IPS-18a (cell line): Measurements from ENCODE around the gene JRKL.
A peak's percentile ranks its signal among the peaks of the same experiment; 100 is the strongest.

Experiments
- H3K27ac ChIP-seq: one replicate; pipeline ENCODE4 v1.5.1; 2013; ENCODE audit warnings: low read length
- H3K27me3 ChIP-seq: one replicate; pipeline ENCODE4 v1.6.1; 2013; ENCODE audit warnings: mild to moderate bottlenecking, low read length; ENCODE audit not compliant: control insufficient read depth, insufficient read depth
- H3K36me3 ChIP-seq: one replicate; pipeline ENCODE4 v1.6.1; 2013; ENCODE audit warnings: low read depth, low read length; ENCODE audit not compliant: control insufficient read depth
- H3K4me1 ChIP-seq: one replicate; pipeline ENCODE4 v1.6.1; 2013; ENCODE audit warnings: low read depth, low read length; ENCODE audit not compliant: control insufficient read depth
- H3K4me3 ChIP-seq: one replicate; pipeline ENCODE4 v1.5.1; 2013; ENCODE audit warnings: low read length
- H3K9ac ChIP-seq: one replicate; pipeline ENCODE4 v1.6.1; 2013; ENCODE audit warnings: mild to moderate bottlenecking, low read length, moderate library complexity
- H3K9me3 ChIP-seq: one replicate; pipeline ENCODE4 v1.6.1; 2013; ENCODE audit warnings: low read depth, low read length; ENCODE audit not compliant: control insufficient read depth

Gene JRKL

GRCh38 chr11:96366024-96366423 is 23.8 kb upstream of the JRKL start:
- Histone ChIP-seq H3K4me1 (no peaks in the 10 kb centered on the region), H3K4me3 (no peak overlapping the region), H3K27ac (no peak overlapping the region), H3K27me3 (no peaks in the 10 kb centered on the region), H3K9me3 (no peaks in the 10 kb centered on the region), H3K9ac (no peak overlapping the region), H3K36me3 (peaks cover 4% of the 10 kb centered on the region)

- Histone ChIP-seq H3K27ac (no peak overlapping the region), H3K36me3 (peaks cover 4% of the 10 kb centered on the region), H3K9ac (no peak overlapping the region), H3K4me3 (no peak overlapping the region), H3K9me3 (no peaks in the 10 kb centered on the region), H3K4me1 (no peaks in the 10 kb centered on the region), H3K27me3 (no peaks in the 10 kb centered on the region)
These were observed 22.5 kb upstream of the JRKL start for GRCh38 chr11:96367342-96367741.

- Histone ChIP-seq H3K36me3 (no peaks in the 10 kb centered on the region), H3K27me3 (no peaks in the 10 kb centered on the region), H3K4me1 (no peaks in the 10 kb centered on the region), H3K27ac (no peak overlapping the region), H3K4me3 (no peak overlapping the region), H3K9me3 (no peaks in the 10 kb centered on the region), H3K9ac (no peak overlapping the region)
These were observed 16.0 kb upstream of the JRKL start for GRCh38 chr11:96373826-96374225.

GRCh38 chr11:96376796-96377195 is 13.0 kb upstream of the JRKL start:
- H3K4me3 ChIP-seq: no peak overlapping the region
- no peak overlapping the region for H3K27ac ChIP-seq
- no peaks in the 10 kb centered on the region for H3K9me3 ChIP-seq
- H3K4me1 ChIP-seq: no peaks in the 10 kb centered on the region
- no peaks in the 10 kb centered on the region for H3K27me3 ChIP-seq
- peaks cover 7% of the 10 kb centered on the region for H3K36me3 ChIP-seq
- H3K9ac ChIP-seq: no peak overlapping the region

GRCh38 chr11:96384156-96384555 is 5.7 kb upstream of the JRKL start:
- Histone ChIP-seq H3K9me3 (no peaks in the 10 kb centered on the region), H3K4me1 (peaks cover 3% of the 10 kb centered on the region), H3K27me3 (no peaks in the 10 kb centered on the region), H3K27ac (no peak overlapping the region), H3K4me3 (no peak overlapping the region), H3K9ac (no peak overlapping the region), H3K36me3 (peaks cover 20% of the 10 kb centered on the region)

GRCh38 chr11:96385187-96385586 is 4.6 kb upstream of the JRKL start:
- Histone ChIP-seq H3K4me3 (no peak overlapping the region), H3K27me3 (no peaks in the 10 kb centered on the region), H3K4me1 (peaks cover 3% of the 10 kb centered on the region), H3K9me3 (no peaks in the 10 kb centered on the region), H3K36me3 (peaks cover 20% of the 10 kb centered on the region), H3K27ac (no peak overlapping the region), H3K9ac (no peak overlapping the region)

GRCh38 chr11:96388891-96389719 is 708 bp upstream of the JRKL start:
- peaks cover 8% of the 10 kb centered on the region for H3K36me3 ChIP-seq
- H3K9ac ChIP-seq: peak overlapping the region; percentile 85
- peak overlapping the region; percentile 73 for H3K4me3 ChIP-seq
- peaks cover 3% of the 10 kb centered on the region for H3K4me1 ChIP-seq
- no peaks in the 10 kb centered on the region for H3K27me3 ChIP-seq
- peak overlapping the region; percentile 65 for H3K27ac ChIP-seq
- no peaks in the 10 kb centered on the region for H3K9me3 ChIP-seq

GRCh38 chr11:96390488-96390792 is 627 bp downstream of the JRKL start:
- H3K27ac ChIP-seq: no peak overlapping the region
- H3K9ac ChIP-seq: peak overlapping the region; percentile 85
- H3K9me3 ChIP-seq: no peaks in the 10 kb centered on the region
- peaks cover 3% of the 10 kb centered on the region for H3K4me1 ChIP-seq
- H3K27me3 ChIP-seq: no peaks in the 10 kb centered on the region
- peaks cover 3% of the 10 kb centered on the region for H3K36me3 ChIP-seq
- H3K4me3 ChIP-seq: peak overlapping the region; percentile 73

GRCh38 chr11:96391698-96392307 is 2.0 kb downstream of the JRKL start:
- Histone ChIP-seq H3K4me3 (no peak overlapping the region), H3K36me3 (no peaks in the 10 kb centered on the region)

GRCh38 chr11:96393753-96394348 is 4.0 kb downstream of the JRKL start:
- H3K4me1 ChIP-seq: no peaks in the 10 kb centered on the region
- H3K27ac ChIP-seq: no peak overlapping the region
- H3K4me3 ChIP-seq: no peak overlapping the region
- no peak overlapping the region for H3K9ac ChIP-seq
- H3K27me3 ChIP-seq: no peaks in the 10 kb centered on the region
- H3K36me3 ChIP-seq: no peaks in the 10 kb centered on the region
- H3K9me3 ChIP-seq: no peaks in the 10 kb centered on the region

More at GRCh38 chr11:96391698-96392307, 2.0 kb downstream of the JRKL start:
- Histone ChIP-seq H3K9ac (no peak overlapping the region), H3K27me3 (no peaks in the 10 kb centered on the region), H3K27ac (no peak overlapping the region), H3K4me1 (peaks cover 3% of the 10 kb centered on the region), H3K9me3 (no peaks in the 10 kb centered on the region)

GRCh38 chr11:96394773-96395172 is 5.0 kb downstream of the JRKL start:
- H3K9me3 ChIP-seq: no peaks in the 10 kb centered on the region
- H3K4me1 ChIP-seq: no peaks in the 10 kb centered on the region
- H3K36me3 ChIP-seq: no peaks in the 10 kb centered on the region
- no peak overlapping the region for H3K4me3 ChIP-seq
- H3K27me3 ChIP-seq: no peaks in the 10 kb centered on the region
- no peak overlapping the region for H3K27ac ChIP-seq
- no peak overlapping the region for H3K9ac ChIP-seq
